ENCODE data around the gene ATP11A.
A peak's percentile ranks its signal among the peaks of the same experiment; 100 is the strongest.

The ATP11A gene

GRCh38 chr13:112899281-112900225 lies 209.7 kb downstream of the ATP11A start:
- DNase-seq = no peak

GRCh38 chr13:112900226-112900600 lies 210.4 kb downstream of the ATP11A start:
- no peak for DNase-seq

- no peak for DNase-seq
Measured at GRCh38 chr13:112900691-112901091, 210.9 kb downstream of the ATP11A start.

GRCh38 chr13:112902101-112902651 lies 212.3 kb downstream of the ATP11A start:
- no peak for DNase-seq

GRCh38 chr13:112902669-112903068 lies 212.8 kb downstream of the ATP11A start:
- no peak for DNase-seq

GRCh38 chr13:112903071-112903577 lies 213.3 kb downstream of the ATP11A start:
- DNase-seq = no peak

- DNase-seq = peak; percentile 6
Measured at GRCh38 chr13:112903606-112904195, 213.9 kb downstream of the ATP11A start.

- DNase-seq = no peak
Measured at GRCh38 chr13:112904436-112904960, 214.7 kb downstream of the ATP11A start.

GRCh38 chr13:112905086-112905485 lies 215.2 kb downstream of the ATP11A start:
- DNase-seq = no peak

GRCh38 chr13:112905619-112905989 lies 215.8 kb downstream of the ATP11A start:
- no peak for DNase-seq

GRCh38 chr13:112905990-112906641 lies 216.3 kb downstream of the ATP11A start:
- peak; percentile 27 for DNase-seq

- DNase-seq = no peak
Measured at GRCh38 chr13:112907286-112907685, 217.4 kb downstream of the ATP11A start.

- no peak for DNase-seq
Measured at GRCh38 chr13:112907871-112908331, 218.1 kb downstream of the ATP11A start.

- DNase-seq = no peak
Measured at GRCh38 chr13:112908342-112908741, 218.5 kb downstream of the ATP11A start.

- DNase-seq = no peak
Measured at GRCh38 chr13:112910016-112910415, 220.2 kb downstream of the ATP11A start.

- no peak for DNase-seq
Measured at GRCh38 chr13:112910616-112911280, 220.9 kb downstream of the ATP11A start.

GRCh38 chr13:112911285-112911701 lies 221.5 kb downstream of the ATP11A start:
- DNase-seq = no peak

- DNase-seq = no peak
Measured at GRCh38 chr13:112911883-112912282, 222.0 kb downstream of the ATP11A start.

- no peak for DNase-seq
Measured at GRCh38 chr13:112912726-112913440, 223.0 kb downstream of the ATP11A start.

- no peak for DNase-seq
Measured at GRCh38 chr13:112916296-112916695, 226.5 kb downstream of the ATP11A start.

- no peak for DNase-seq
Measured at GRCh38 chr13:112917056-112917664, 227.3 kb downstream of the ATP11A start.

All from NCI-H2029 (cell line).